H9 (cell line): ENCODE results near the gene RALGAPB. TPM values are rescaled to one million over a fixed set of nuclear protein-coding genes. Genes with fewer than 3 reads are reported as not detected.
A peak's percentile ranks its signal among the peaks of the same experiment; 100 is the strongest.

Experiments
- DNase-seq: peaks from one replicate; pipeline ENCODE4 v3.0.0-alpha.2; 2017
- H2AFZ ChIP-seq: one replicate; pipeline ENCODE4 v1.6.1; 2013; ENCODE audit warnings: mild to moderate bottlenecking, low read length, control low read depth, moderate library complexity
- H2AK5ac ChIP-seq: 2 replicates; pipeline ENCODE4 v1.6.1; 2013; ENCODE audit warnings: low read length, control low read depth, mixed read lengths; ENCODE audit not compliant: insufficient read length
- H2BK120ac ChIP-seq: one replicate; pipeline ENCODE4 v1.6.1; 2013; ENCODE audit warnings: low read depth, mild to moderate bottlenecking, low read length, control low read depth, inconsistent platforms; ENCODE audit not compliant: poor library complexity, severe bottlenecking
- H2BK12ac ChIP-seq: 2 replicates; pipeline ENCODE4 v1.6.1; 2013; ENCODE audit warnings: low read length, control low read depth, mixed read lengths, low read depth; ENCODE audit not compliant: insufficient read length
- H2BK15ac ChIP-seq: 2 replicates; pipeline ENCODE4 v1.6.1; 2013; ENCODE audit warnings: low read depth, low read length, control low read depth
- H2BK20ac ChIP-seq: one replicate; pipeline ENCODE4 v1.6.1; 2013; ENCODE audit warnings: low read depth, mild to moderate bottlenecking, low read length, control low read depth, inconsistent platforms; ENCODE audit not compliant: poor library complexity, severe bottlenecking
- H2BK5ac ChIP-seq: 2 replicates; pipeline ENCODE4 v1.6.1; 2013; ENCODE audit warnings: low read length, control low read depth, mixed read lengths; ENCODE audit not compliant: insufficient read length
- H3K14ac ChIP-seq: 2 replicates; pipeline ENCODE4 v1.6.1; 2013; ENCODE audit warnings: low read length, control low read depth; ENCODE audit not compliant: insufficient read depth
- H3K18ac ChIP-seq: 2 replicates; pipeline ENCODE4 v1.6.1; 2013; ENCODE audit warnings: low read depth, mild to moderate bottlenecking, mixed read lengths, low read length, control low read depth; ENCODE audit not compliant: insufficient read length
- H3K23ac ChIP-seq: 2 replicates; pipeline ENCODE4 v1.6.1; 2013; ENCODE audit warnings: low read length, control low read depth, mixed read lengths, low read depth; ENCODE audit not compliant: insufficient read length
- H3K23me2 ChIP-seq: 2 replicates; pipeline ENCODE4 v1.6.1; 2013; ENCODE audit warnings: low read depth, mild to moderate bottlenecking, mixed read lengths, low read length, control low read depth; ENCODE audit not compliant: insufficient read length, poor library complexity, severe bottlenecking
- H3K27ac ChIP-seq: 2 replicates; pipeline ENCODE4 v1.5.1; 2013; ENCODE audit warnings: low read length, control low read depth, mixed read lengths, low read depth; ENCODE audit not compliant: insufficient read length
- H3K27me3 ChIP-seq: 2 replicates; pipeline ENCODE4 v1.6.1; 2013; ENCODE audit warnings: low read length, control low read depth, inconsistent platforms; ENCODE audit not compliant: insufficient read depth
- H3K4ac ChIP-seq: 2 replicates; pipeline ENCODE4 v1.6.1; 2013; ENCODE audit warnings: low read depth, mild to moderate bottlenecking, control low read depth, inconsistent platforms, low read length, moderate library complexity
- H3K4me1 ChIP-seq: 2 replicates; pipeline ENCODE4 v1.6.1; 2013; ENCODE audit warnings: low read length, control low read depth, inconsistent platforms; ENCODE audit not compliant: insufficient read depth
- H3K4me2 ChIP-seq: 2 replicates; pipeline ENCODE4 v1.6.1; 2013; ENCODE audit warnings: low read length, control low read depth, mixed read lengths; ENCODE audit not compliant: insufficient read length, insufficient read depth
- H3K56ac ChIP-seq: 2 replicates; pipeline ENCODE4 v1.6.1; 2013; ENCODE audit warnings: low read depth, mild to moderate bottlenecking, mixed read lengths, low read length, control low read depth; ENCODE audit not compliant: insufficient read length
- H3K79me1 ChIP-seq: 2 replicates; pipeline ENCODE4 v1.6.1; 2013; ENCODE audit warnings: low read depth, mild to moderate bottlenecking, moderate library complexity, low read length, control low read depth, inconsistent platforms; ENCODE audit not compliant: insufficient read depth, poor library complexity, severe bottlenecking
- H3K79me2 ChIP-seq: 2 replicates; pipeline ENCODE4 v1.6.1; 2013; ENCODE audit warnings: low read length, control low read depth, inconsistent platforms; ENCODE audit not compliant: insufficient read depth
- H3K9ac ChIP-seq: 2 replicates; pipeline ENCODE4 v1.6.1; 2013; ENCODE audit warnings: low read length, control low read depth, mixed read lengths; ENCODE audit not compliant: insufficient read length; ENCODE audit errors: extremely low read depth
- H3K9me3 ChIP-seq: one replicate; pipeline ENCODE4 v1.6.1; 2013; ENCODE audit warnings: low read depth, low read length, inconsistent platforms; ENCODE audit not compliant: control insufficient read depth
- H3T11ph ChIP-seq: one replicate; pipeline ENCODE4 v1.6.1; 2013; ENCODE audit warnings: mild to moderate bottlenecking, low read length, control low read depth, inconsistent platforms
- H4K20me1 ChIP-seq: one replicate; pipeline ENCODE4 v1.6.1; 2013; ENCODE audit not compliant: control insufficient read depth, insufficient read length, insufficient read depth
- H4K5ac ChIP-seq: 2 replicates; pipeline ENCODE4 v1.6.1; 2013; ENCODE audit warnings: low read depth, mild to moderate bottlenecking, mixed read lengths, low read length, control low read depth; ENCODE audit not compliant: insufficient read length
- H4K8ac ChIP-seq: replicated peaks from 2 replicates; pipeline ENCODE4 v1.6.1; 2013; ENCODE audit warnings: low read length, control low read depth, mixed read lengths, low read depth; ENCODE audit not compliant: insufficient read length
- H4K91ac ChIP-seq: 2 replicates; pipeline ENCODE4 v1.6.1; 2013; ENCODE audit warnings: low read depth, mild to moderate bottlenecking, moderate library complexity, mixed read lengths, low read length, control low read depth; ENCODE audit not compliant: insufficient read length
- H3K27ac Mint-ChIP-seq, 3 experiments: 2 replicates in 2 of 3; 3 replicates in 1 of 3; pipeline ENCODE4 v1.8.0; 2020 to 2021; ENCODE audit warnings: mixed read lengths in 3 of 3, mild to moderate bottlenecking in 1 of 3, moderate library complexity in 1 of 3
- H3K27me3 Mint-ChIP-seq: 2 replicates; pipeline ENCODE4 v1.8.0; 2021; ENCODE audit warnings: low read depth, mild to moderate bottlenecking, moderate library complexity, mixed read lengths
- H3K36me3 Mint-ChIP-seq, 3 experiments: 2 replicates in 2 of 3; 3 replicates in 1 of 3; pipeline ENCODE4 v1.8.0; 2020 to 2021; ENCODE audit warnings: low read depth in 3 of 3, mixed read lengths in 3 of 3; ENCODE audit not compliant: insufficient read depth in 1 of 3
- H3K4me1 Mint-ChIP-seq, 2 experiments: 2 replicates each; pipeline ENCODE4 v1.8.0; 2020; ENCODE audit warnings: mixed read lengths in 2 of 2
- H3K4me3 Mint-ChIP-seq, 2 experiments: 2 replicates in 1 of 2; 3 replicates in 1 of 2; pipeline ENCODE4 v1.8.0; 2020 to 2021; ENCODE audit warnings: mild to moderate bottlenecking in 2 of 2, mixed read lengths in 2 of 2, moderate library complexity in 1 of 2
- H3K9me3 Mint-ChIP-seq, 2 experiments: 2 replicates in 1 of 2; 3 replicates in 1 of 2; pipeline ENCODE4 v1.8.0; 2020; ENCODE audit warnings: mild to moderate bottlenecking in 2 of 2, mixed read lengths in 2 of 2, moderate library complexity in 1 of 2
- CTCF ChIP-seq: fragments of 200-600 bp; sonication (generic); conservative IDR thresholded peaks from 3 replicates; pipeline ENCODE4 v1.8.0; 2021; ENCODE audit warnings: antibody characterized with exemption, mild to moderate bottlenecking
- WGBS: extraction: QIAGEN DNeasy Blood & Tissue Kit; methylation state at CpG from one replicate; pipeline ENCODE4 v1.1.7; 2013; ENCODE audit warnings: missing lambda C conversion rate, low lambda C conversion rate, mixed read lengths; ENCODE audit not compliant: insufficient read length; ENCODE audit errors: extremely low coverage; 5-methylcytosine and 5-hydroxymethylcytosine counted together
- total RNA-seq: library from RNA; stranded (reverse); gene quantifications from 2 replicates; pipeline ENCODE4 v1.2.1, GENCODE V29; 2021

Gene RALGAPB
- total RNA-seq, 1 experiment from 2014 or later, result 28.5 TPM

DNA sequence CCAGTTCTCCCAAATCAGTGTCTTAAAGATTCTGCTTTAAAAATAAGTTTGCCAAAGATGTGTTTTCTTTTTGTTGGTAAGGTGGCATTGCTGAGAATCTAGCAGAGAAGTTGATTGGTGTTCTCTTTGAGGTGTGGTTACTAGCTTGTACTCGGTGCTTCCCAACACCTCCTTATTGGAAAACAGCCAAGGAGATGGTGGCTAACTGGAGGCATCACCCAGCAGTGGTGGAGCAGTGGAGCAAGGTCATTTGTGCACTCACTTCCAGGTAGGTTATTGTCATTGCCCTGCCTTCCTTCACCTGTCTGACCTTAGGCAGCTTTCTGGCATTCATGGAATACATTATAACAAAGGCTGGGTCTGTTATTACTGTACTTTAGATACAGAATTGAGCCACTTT lies 26.7 kb downstream of the RALGAPB start:
- Histone ChIP-seq H3K4me1 (no peaks in the 10 kb centered on the region), H3K27me3 (no peaks in the 10 kb centered on the region), H3K4me2 (no peak overlapping the region), H3T11ph (no peak overlapping the region), H2BK12ac (no peak overlapping the region), H4K20me1 (no peaks in the 10 kb centered on the region), H2AFZ (no peak overlapping the region), H2BK120ac (no peak overlapping the region), H4K91ac (no peak overlapping the region), H4K5ac (no peak overlapping the region), H3K4ac (no peak overlapping the region), H4K8ac (no peak overlapping the region), H3K27ac (no peak overlapping the region), H3K56ac (no peak overlapping the region), H3K23ac (no peak overlapping the region), H3K14ac (no peak overlapping the region), H3K79me1 (no peaks in the 10 kb centered on the region), H2BK15ac (no peak overlapping the region), H3K23me2 (no peaks in the 10 kb centered on the region), H3K79me2 (no peaks in the 10 kb centered on the region), H2BK5ac (no peak overlapping the region), H2AK5ac (no peak overlapping the region), H3K9ac (no peak overlapping the region), H2BK20ac (no peak overlapping the region), H3K18ac (no peak overlapping the region), H3K9me3 (no peaks in the 10 kb centered on the region)
- Mint-ChIP-seq H3K27me3 (no peaks in the 10 kb centered on the region), H3K9me3 (no peaks in the 10 kb centered on the region), H3K4me1 (no peaks in the 10 kb centered on the region), H3K4me3 (no peak overlapping the region), H3K36me3 (peaks cover 14 to 69% (median 41%) of the 10 kb centered on the region in 3 experiments), H3K27ac (peak overlapping the region in 1 of 3 experiments; percentile 61; a peak in 1 of 7 replicates)
- TF ChIP-seq CTCF, result no peak
- WGBS, result no CpG with 5 or more reads among the region's 1 CpG
- DNase-seq, result no peak
